Left renal pelvis (tissue), 4 donors: Measurements from ENCODE around the gene FPGT. TPM values are rescaled to one million over a fixed set of nuclear protein-coding genes. Genes with fewer than 3 reads are reported as not detected.
"Not testable (repeated sequence)": the region's sequence is repeated elsewhere in the genome, so short reads cannot be mapped to it uniquely, and the experiment has no call there.

ENCODE experiments used
- DNase-seq, 4 donors: peaks; one replicate each; pipeline ENCODE4 v3.0.0-alpha.2; 2013; ENCODE audit warnings: low read depth in 4 of 4, low spot score in 3 of 4
- polyA plus RNA-seq, 4 donors: library from polyadenylated mRNA; unstranded; fragments of 120-200 nt; gene quantifications; one replicate each; pipeline ENCODE4 v1.2.1, GENCODE V29; 2013; ENCODE audit not compliant: insufficient read length in 4 of 4

Gene FPGT
- polyA plus RNA-seq, 4 donors: 21.6 to 34.8 (median 26.4) TPM

- not testable (repeated sequence) for DNase-seq
Measured at GRCh38 chr1:74253243-74253824, 55.3 kb downstream of the FPGT start.

Other genes starting within 250 kb of the FPGT start
- 1 to 10 TPM in 3 of 4 donors, under 1 TPM in 1; 0.40 to 5.7 (median 4.4) TPM for gene LRRIQ3, start 66 bp upstream of the FPGT start, polyA plus RNA-seq
- 1 to 10 TPM; 1.1 to 1.8 (median 1.5) TPM for gene TNNI3K, start 37.1 kb downstream of the FPGT start, polyA plus RNA-seq